Duodenal mucosa (tissue), 2 donors: ENCODE results near the gene CLIC5.

Experiments used
- H3K27ac ChIP-seq: one replicate; pipeline ENCODE4 v1.7.0; 2013; ENCODE audit warnings: low read depth, low read length
- H3K27me3 ChIP-seq, 2 donors: one replicate each; pipeline ENCODE4 v1.7.0; 2013; ENCODE audit warnings: low read length in 2 of 2, control low read depth in 1 of 2; ENCODE audit not compliant: insufficient read depth in 2 of 2, control insufficient read depth in 1 of 2
- H3K36me3 ChIP-seq, 2 donors: one replicate each; pipeline ENCODE4 v1.7.0; 2013; ENCODE audit warnings: low read length in 2 of 2, control low read depth in 1 of 2; ENCODE audit not compliant: insufficient read depth in 2 of 2, control insufficient read depth in 1 of 2
- H3K4me1 ChIP-seq, 2 donors: one replicate each; pipeline ENCODE4 v1.7.0; 2013; ENCODE audit warnings: low read length in 2 of 2, control low read depth in 1 of 2; ENCODE audit not compliant: insufficient read depth in 2 of 2, control insufficient read depth in 1 of 2
- H3K4me3 ChIP-seq, 2 donors: one replicate each; pipeline ENCODE4 v1.7.0; 2013; ENCODE audit warnings: low read length in 2 of 2, low read depth in 1 of 2
- H3K9ac ChIP-seq, 2 donors: one replicate each; pipeline ENCODE4 v1.7.0; 2013; ENCODE audit warnings: low read length in 2 of 2, low read depth in 1 of 2
- H3K9me3 ChIP-seq, 2 donors: one replicate each; pipeline ENCODE4 v1.7.0; 2013; ENCODE audit warnings: low read length in 2 of 2, control low read depth in 1 of 2; ENCODE audit not compliant: control insufficient read depth in 1 of 2

Gene CLIC5

DNA sequence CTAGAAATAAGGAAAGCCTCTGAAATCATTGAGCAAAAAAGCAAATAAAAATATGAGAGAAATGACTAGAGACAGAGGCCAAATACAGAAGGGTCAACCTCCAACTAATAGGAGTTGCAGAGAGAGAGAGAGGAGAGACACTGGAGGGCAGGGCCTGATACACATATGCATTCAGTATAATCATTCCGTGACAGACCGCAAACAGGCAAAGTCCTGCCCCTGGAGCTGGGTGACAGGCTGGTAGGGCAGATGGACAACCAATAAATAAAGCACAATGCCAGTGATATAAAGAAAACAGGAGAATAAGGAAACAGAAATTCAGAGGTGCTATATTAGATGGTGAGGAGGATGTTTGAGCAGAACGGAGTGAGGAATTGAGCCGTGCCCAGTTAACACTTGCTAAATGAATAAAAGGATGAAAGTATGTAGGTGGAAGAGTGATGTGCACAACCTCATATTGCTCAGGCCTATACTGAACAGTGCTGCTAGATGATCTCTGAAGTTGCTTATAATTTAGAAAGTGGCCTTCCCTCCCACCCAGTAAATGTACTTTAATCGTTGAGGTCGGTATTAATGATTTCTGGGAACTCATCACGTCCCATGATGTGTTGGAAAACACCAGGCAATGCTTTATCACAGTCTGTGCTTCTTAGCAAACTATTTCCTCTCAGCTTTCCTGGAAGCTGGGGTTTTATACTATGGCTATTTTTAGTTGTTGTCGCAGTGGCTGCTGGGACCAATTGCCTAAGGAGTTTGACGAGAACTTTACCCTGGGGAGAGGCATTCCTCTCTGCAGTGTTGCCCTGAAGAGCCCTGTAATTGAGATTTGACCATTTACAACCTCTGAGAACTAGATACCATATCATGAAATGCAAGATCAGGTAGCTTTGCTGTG, 37.6 kb upstream of the CLIC5 start:
- Histone ChIP-seq H3K4me3 (no peak overlapping the region), H3K27me3 (no peaks in the 10 kb centered on the region), H3K9ac (peak overlapping the region; percentile 3 to 15), H3K4me1 (peaks cover 29 to 38% of the 10 kb centered on the region in 2 donors), H3K27ac (peak overlapping the region; percentile 83), H3K9me3 (no peaks in the 10 kb centered on the region), H3K36me3 (no peaks in the 10 kb centered on the region)

DNA sequence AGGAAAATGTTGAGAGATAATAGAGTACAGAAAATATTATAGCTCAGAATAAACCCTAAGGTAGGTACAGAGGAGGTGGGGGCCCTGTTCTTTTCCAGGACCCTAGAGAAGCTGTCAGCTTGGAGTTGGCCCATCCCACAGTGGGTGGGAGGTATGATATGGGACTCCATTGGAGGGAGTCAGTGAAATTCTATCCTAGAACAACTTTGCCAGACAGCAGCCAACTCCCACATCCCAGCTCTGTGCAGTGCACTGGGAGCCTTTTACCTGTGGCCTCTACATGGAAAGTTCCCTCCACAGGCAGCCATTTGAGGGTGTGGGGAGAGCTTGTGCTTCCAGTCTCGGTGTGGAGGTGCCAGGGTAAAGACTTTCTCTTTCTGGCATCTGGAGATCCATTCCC, 36.8 kb upstream of the CLIC5 start:
- Histone ChIP-seq H3K36me3 (no peaks in the 10 kb centered on the region), H3K27me3 (no peaks in the 10 kb centered on the region), H3K9me3 (no peaks in the 10 kb centered on the region), H3K4me3 (no peak overlapping the region), H3K27ac (peak overlapping the region; percentile 83), H3K9ac (no peak overlapping the region), H3K4me1 (peaks cover 29 to 38% of the 10 kb centered on the region in 2 donors)

GRCh38 chr6:46051962-46052361, 36.3 kb upstream of the CLIC5 start:
- no peaks in the 10 kb centered on the region for H3K27me3 ChIP-seq
- H3K4me1 ChIP-seq, result peaks cover 29 to 40% of the 10 kb centered on the region in 2 donors
- H3K9me3 ChIP-seq, result no peaks in the 10 kb centered on the region
- no peak overlapping the region for H3K4me3 ChIP-seq
- no peak overlapping the region for H3K27ac ChIP-seq
- H3K9ac ChIP-seq, result no peak overlapping the region
- no peaks in the 10 kb centered on the region for H3K36me3 ChIP-seq

DNA sequence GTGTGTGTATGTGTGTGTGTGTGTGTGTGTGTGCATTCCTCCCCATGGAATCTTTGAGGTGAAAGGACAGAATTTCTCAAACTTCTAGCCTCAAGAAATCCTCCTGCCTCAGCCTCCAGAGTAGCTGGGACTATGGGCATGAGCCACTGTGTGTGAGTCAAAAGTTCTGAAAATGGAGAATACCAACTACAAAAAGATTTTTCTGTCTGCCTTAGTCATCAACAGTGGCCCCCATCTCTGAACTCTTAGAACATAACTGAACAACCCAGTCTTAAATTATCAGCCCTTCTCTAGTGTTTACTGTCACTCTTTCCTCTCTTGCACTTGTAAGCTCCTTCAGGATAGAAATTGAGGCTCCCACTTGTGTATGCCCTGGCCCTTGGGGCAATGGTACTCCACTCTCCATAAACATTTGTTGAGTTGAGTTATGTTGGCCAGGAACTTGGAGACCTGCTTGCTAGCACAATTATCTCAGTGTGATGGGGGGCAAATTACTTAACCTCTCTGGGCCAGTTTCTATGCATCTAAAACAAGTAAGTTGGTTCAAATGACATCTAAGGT, 35.3 kb upstream of the CLIC5 start:
- no peaks in the 10 kb centered on the region for H3K36me3 ChIP-seq
- H3K4me1 ChIP-seq, result peaks cover 29 to 50% of the 10 kb centered on the region in 2 donors
- no peaks in the 10 kb centered on the region for H3K9me3 ChIP-seq
- H3K9ac ChIP-seq, result no peak overlapping the region
- H3K4me3 ChIP-seq, result no peak overlapping the region
- no peak overlapping the region for H3K27ac ChIP-seq
- no peaks in the 10 kb centered on the region for H3K27me3 ChIP-seq

DNA sequence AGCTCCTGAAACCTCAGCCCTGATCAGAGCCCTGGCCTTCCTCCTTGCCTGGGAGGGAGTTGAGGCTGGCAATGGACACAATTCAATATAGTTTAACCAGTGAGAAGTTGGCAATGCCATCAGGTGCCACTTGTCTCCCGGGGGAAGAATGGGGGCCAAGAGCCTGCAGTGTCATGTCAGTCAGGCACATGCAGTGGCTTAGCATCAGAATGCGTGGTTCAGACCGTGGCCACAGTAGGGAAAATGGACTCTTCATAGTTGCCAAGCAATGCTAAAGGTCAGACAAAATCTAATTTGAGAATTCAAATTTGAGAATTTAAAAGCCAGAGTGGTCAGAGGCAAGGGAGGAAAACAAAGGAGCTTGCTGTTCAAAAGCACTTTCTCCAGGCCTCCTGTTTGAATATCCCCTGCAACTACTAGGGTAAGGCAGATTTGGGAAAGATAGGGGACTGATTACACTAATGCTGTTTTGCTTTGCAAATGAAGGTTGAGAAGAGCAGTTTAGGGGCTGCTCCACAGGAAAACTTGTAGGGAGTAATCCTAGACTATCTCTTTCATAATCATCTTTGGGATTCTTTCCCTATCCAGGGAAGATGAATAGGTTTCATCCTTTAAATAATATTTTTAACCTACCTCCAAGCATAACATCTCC, 33.1 kb upstream of the CLIC5 start:
- peaks cover 15 to 48% of the 10 kb centered on the region in 2 donors for H3K4me1 ChIP-seq
- H3K4me3 ChIP-seq, result no peak overlapping the region
- no peaks in the 10 kb centered on the region for H3K27me3 ChIP-seq
- no peak overlapping the region for H3K27ac ChIP-seq
- H3K9ac ChIP-seq, result no peak overlapping the region
- H3K36me3 ChIP-seq, result no peaks in the 10 kb centered on the region
- H3K9me3 ChIP-seq, result no peaks in the 10 kb centered on the region

DNA sequence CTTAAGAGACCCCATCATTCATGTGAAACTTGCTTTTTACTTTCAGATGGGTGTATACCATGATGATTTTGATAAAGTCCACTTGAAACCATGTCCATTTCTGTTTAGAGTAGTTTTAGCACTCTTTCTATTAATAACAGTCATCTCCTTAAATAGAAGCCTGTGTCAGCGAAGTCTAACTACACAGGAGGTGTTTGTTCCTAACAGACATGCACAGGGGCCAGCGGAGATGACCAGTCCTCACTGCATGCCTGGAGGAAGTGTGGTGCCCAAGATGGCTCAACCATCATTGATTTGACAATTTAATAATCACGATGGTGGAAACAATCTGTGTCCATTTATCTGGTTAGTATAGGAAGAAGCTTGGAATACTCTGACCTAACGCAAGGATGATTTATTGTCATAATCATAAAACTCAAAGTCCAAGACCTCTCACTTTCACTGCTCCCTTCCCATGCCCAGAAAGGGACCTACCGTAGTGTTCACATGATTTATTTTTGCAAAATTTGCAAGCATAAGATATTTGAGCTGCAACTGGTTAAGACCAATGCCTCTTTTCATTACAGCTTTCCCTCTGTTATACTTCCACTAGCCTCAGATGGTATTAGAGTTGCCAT, 31.0 kb upstream of the CLIC5 start:
- Histone ChIP-seq H3K27me3 (no peaks in the 10 kb centered on the region), H3K9me3 (no peaks in the 10 kb centered on the region), H3K4me3 (no peak overlapping the region), H3K9ac (no peak overlapping the region), H3K27ac (no peak overlapping the region), H3K36me3 (no peaks in the 10 kb centered on the region), H3K4me1 (peaks cover 0 to 28% of the 10 kb centered on the region in 2 donors)

- Histone ChIP-seq H3K27me3 (no peaks in the 10 kb centered on the region), H3K4me1 (peaks cover 0 to 22% of the 10 kb centered on the region in 2 donors), H3K4me3 (no peak overlapping the region), H3K9ac (no peak overlapping the region), H3K27ac (no peak overlapping the region), H3K9me3 (no peaks in the 10 kb centered on the region), H3K36me3 (no peaks in the 10 kb centered on the region)
Measured at GRCh38 chr6:46044881-46045617, 29.4 kb upstream of the CLIC5 start.

GRCh38 chr6:46042355-46042999, 26.8 kb upstream of the CLIC5 start:
- H3K9me3 ChIP-seq, result no peaks in the 10 kb centered on the region
- no peak overlapping the region for H3K27ac ChIP-seq
- peaks cover 0 to 22% of the 10 kb centered on the region in 2 donors for H3K4me1 ChIP-seq
- no peaks in the 10 kb centered on the region for H3K36me3 ChIP-seq
- no peak overlapping the region for H3K4me3 ChIP-seq
- no peak overlapping the region for H3K9ac ChIP-seq
- no peaks in the 10 kb centered on the region for H3K27me3 ChIP-seq

DNA sequence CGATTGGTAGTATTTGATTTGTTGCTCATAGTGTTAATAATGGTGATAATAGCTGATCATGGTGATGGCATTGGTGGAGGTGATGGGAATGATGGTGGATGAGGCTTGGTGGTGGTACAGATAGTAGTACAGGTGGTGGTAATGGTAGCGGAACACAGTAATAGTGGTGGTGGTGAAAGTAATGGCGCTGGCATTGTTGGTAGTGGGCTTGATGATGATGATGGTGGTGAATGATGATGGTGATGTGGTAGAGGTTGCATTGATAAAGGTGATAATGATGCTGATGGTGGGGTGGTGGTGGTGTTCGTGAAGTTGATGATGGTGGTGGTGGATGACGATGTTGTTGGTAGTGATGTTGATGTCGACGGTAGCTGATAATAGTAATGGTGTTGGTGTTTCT, 24.6 kb upstream of the CLIC5 start:
- Histone ChIP-seq H3K4me3 (no peak overlapping the region), H3K9ac (no peak overlapping the region), H3K27ac (no peak overlapping the region), H3K4me1 (peaks cover 0 to 9% of the 10 kb centered on the region in 2 donors), H3K27me3 (no peaks in the 10 kb centered on the region), H3K9me3 (no peaks in the 10 kb centered on the region), H3K36me3 (no peaks in the 10 kb centered on the region)
